Heart right ventricle (tissue), 16 donors: Measurements from ENCODE around the gene SNCB. TPM values are rescaled to one million over a fixed set of nuclear protein-coding genes. Genes with fewer than 3 reads are reported as not detected.

Source experiments
- ATAC-seq, 8 donors: fragments of 200-7000 bp; cut with Tn5 transposase; one replicate each; pipeline ENCODE4 v1.9.1; 2020; ENCODE audit warnings: mild to moderate bottlenecking in 8 of 8, moderate library complexity in 8 of 8, moderate number of reproducible peaks in 1 of 8
- DNase-seq, 2 donors: peaks; one replicate each; pipeline ENCODE4 v3.0.0-alpha.2; 2020
- H3K27ac ChIP-seq, 10 donors: fragments of 200-600 bp; sonication (generic) in 2 of 10; one replicate each; pipeline versions ENCODE4 v1.5.0 to v1.8.0; 2020 to 2022; ENCODE audit warnings: mild to moderate bottlenecking in 3 of 10
- H3K27me3 ChIP-seq, 7 donors: fragments of 200-600 bp; one replicate each; pipeline ENCODE4 v1.8.0; 2021 to 2022; ENCODE audit warnings: mild to moderate bottlenecking in 2 of 7
- H3K36me3 ChIP-seq, 9 donors: fragments of 200-600 bp; sonication (generic) in 1 of 9; one replicate each; pipeline versions ENCODE4 v1.5.0 to v1.8.0; 2020 to 2022; ENCODE audit warnings: mild to moderate bottlenecking in 2 of 9
- H3K4me1 ChIP-seq, 9 donors: fragments of 200-600 bp; sonication (generic) in 1 of 9; one replicate each; pipeline versions ENCODE4 v1.5.0 to v1.8.0; 2020 to 2022; ENCODE audit warnings: mild to moderate bottlenecking in 4 of 9
- H3K4me3 ChIP-seq, 10 donors: fragments of 200-600 bp; sonication (generic) in 2 of 10; one replicate each; pipeline versions ENCODE4 v1.5.0 to v1.8.0; 2020 to 2022; ENCODE audit warnings: mild to moderate bottlenecking in 7 of 10, moderate library complexity in 2 of 10
- H3K9me3 ChIP-seq, 11 donors: fragments of 200-600 bp in 10 of 11; sonication (generic) in 2 of 11; one replicate each; pipeline versions ENCODE4 v1.5.0 to v1.8.0; 2013 to 2022; ENCODE audit warnings: mild to moderate bottlenecking in 2 of 11, control low read depth in 1 of 11, moderate library complexity in 1 of 11
- CTCF ChIP-seq, 9 donors: fragments of 200-600 bp; sonication (generic) in 2 of 9; IDR thresholded peaks; one replicate each; pipeline versions ENCODE4 v1.5.0 to v1.8.0; 2021 to 2022; ENCODE audit warnings: antibody characterized with exemption in 9 of 9, mild to moderate bottlenecking in 5 of 9, moderate library complexity in 1 of 9
- WGBS, 2 donors: extraction: QIAGEN DNeasy Blood & Tissue Kit; methylation state at CpG; one replicate each; pipeline ENCODE4 v1.1.7; 2013; ENCODE audit warnings: inconsistent platforms in 1 of 2; 5-methylcytosine and 5-hydroxymethylcytosine counted together
- intact Hi-C, 10 donors: fragments of 100-400 bp; cut with DNase I; formaldehyde crosslinking; loops; one replicate each; pipeline versions ENCODE4 v1.11.1 to v1.14.2; 2022
- polyA plus RNA-seq, 2 donors: library from polyadenylated mRNA; stranded (reverse); fragments of 200-250 nt; gene quantifications; one replicate each; pipeline ENCODE4 v1.2.3, GENCODE V29; 2013
- total RNA-seq, 10 donors: library from RNA; stranded (reverse); fragmentation: NEBNext Ultra II Directional in 3 of 10; extraction: Animal tissue kit (Norgen Biotek cat#: 25700) in 3 of 10; gene quantifications; one replicate each; pipeline versions ENCODE4 v1.2.1 to v1.2.4, GENCODE V29; 2021 to 2023
- donor health status: Arrhythmogenic right ventricular cardiomyopathy.
- donor health status: ischemic (EF 13 %, LVEDD 7.1; RV severe dilation, severe dysfunction).
- donor health status: healthy with polysubstance abuse.
- donor health status: DM: no; HTN: yes; CAD: no.
- donor health status: DM: no; HTN: no; CAD: no.
- donor health status: ischemic (EF 25% LVEDD 6.9; RV normal size, moderate dysfunction).
- donor health status: ischemic (EF 25% LVEDD 5.7; RV mildly dilated, moderate dysfunction).
- donor health status: healthy.
- donor health status: DM: yes; HTN: yes; CAD: no.
- donor health status: Ischemic cardiomyopathy.
- donor health status: ischemic (EF 35%, LVEDD 5.7; RV mildly dilated, moderate dysfunction).
- donor health status: nonischemic (EF 11% LVEDD 7.7; RV severe dilation, severe dysfunction).
- donor health status: DM: yes; HTN: yes; CAD: no.
- donor health status: PGD.
- donor health status: ischemic (EF 29% LVEDD 5.4; RV normal size, mild dysfunction).
- donor health status: nonischemic (EF 23%, LVEDD 6.1; RV moderate dilation, normal function).

Gene SNCB
- total and polyA plus RNA-seq, 12 donors: 0.35 to 0.39 TPM; not detected in 10

- DNase-seq (no peak), ATAC-seq (no peak)
- Histone ChIP-seq H3K4me1 (peaks cover 0 to 29% (median 23%) of the 10 kb centered on the region in 9 donors), H3K9me3 (no peaks in the 10 kb centered on the region), H3K36me3 (no peaks in the 10 kb centered on the region), H3K27ac (no peak overlapping the region), H3K27me3 (peaks cover 9 to 93% (median 86%) of the 10 kb centered on the region in 7 donors), H3K4me3 (no peak overlapping the region)
- TF ChIP-seq CTCF (IDR thresholded peaks at IDR 0.05): no peak
- intact Hi-C loops: no loop called here
- WGBS, 2 donors: 33 to 34% methylated on average over 19 of the region's 19 CpGs
These were observed 11.6 kb downstream of the SNCB start for GRCh38 chr5:176618783-176619182.

- Histone ChIP-seq H3K27me3 (peaks cover 9 to 95% (median 80%) of the 10 kb centered on the region in 7 donors), H3K27ac (no peak overlapping the region), H3K9me3 (no peaks in the 10 kb centered on the region), H3K36me3 (no peaks in the 10 kb centered on the region), H3K4me1 (peaks cover 0 to 25% (median 19%) of the 10 kb centered on the region in 9 donors), H3K4me3 (no peak overlapping the region)
- no peak for TF ChIP-seq CTCF (IDR thresholded peaks at IDR 0.05)
- intact Hi-C loops: no loop called here
- DNase-seq (no peak), ATAC-seq (no peak)
- 37 to 56% methylated on average over 7 of the region's 7 CpGs for whole genome bisulfite sequencing, 2 donors
These were observed 13.8 kb downstream of the SNCB start for GRCh38 chr5:176616511-176616910.

- Histone ChIP-seq H3K36me3 (no peaks in the 10 kb centered on the region), H3K4me3 (no peak overlapping the region), H3K4me1 (peaks cover 0 to 24% (median 17%) of the 10 kb centered on the region in 9 donors), H3K27me3 (peaks cover 5 to 91% (median 64%) of the 10 kb centered on the region in 7 donors), H3K9me3 (no peaks in the 10 kb centered on the region), H3K27ac (no peak overlapping the region)
- intact Hi-C loops: no loop called here
- 59 to 62% methylated on average over 8 of the region's 8 CpGs for WGBS, 2 donors
- TF ChIP-seq CTCF (IDR thresholded peaks at IDR 0.05): no peak
- no peak for DNase-seq
- no peak for ATAC-seq
These were observed 15.4 kb downstream of the SNCB start for GRCh38 chr5:176614805-176615478.

GRCh38 chr5:176612855-176613254 lies 17.5 kb downstream of the SNCB start:
- WGBS, 2 donors: 67 to 68% methylated on average over 2 of the region's 2 CpGs
- no peaks in the 10 kb centered on the region for H3K9me3 ChIP-seq
- H3K4me3 ChIP-seq: no peak overlapping the region
- TF ChIP-seq CTCF (IDR thresholded peaks at IDR 0.05): no peak
- intact Hi-C loops: no loop called here
- no peak overlapping the region for H3K27ac ChIP-seq
- peaks cover 0 to 89% (median 49%) of the 10 kb centered on the region in 7 donors for H3K27me3 ChIP-seq
- DNase-seq (no peak), ATAC-seq (no peak)
- H3K4me1 ChIP-seq: peaks cover 0 to 16% (median 8%) of the 10 kb centered on the region in 9 donors
- no peaks in the 10 kb centered on the region for H3K36me3 ChIP-seq
